PC-3 (cell line): Measurements from ENCODE around the gene EDAR. TPM values are rescaled to one million over a fixed set of nuclear protein-coding genes. Genes with fewer than 3 reads are reported as not detected.

Experiments
- ATAC-seq: fragments of 200-7000 bp; cut with Tn5 transposase; 2 replicates; pipeline ENCODE4 v1.9.1; 2020; ENCODE audit warnings: mild to moderate bottlenecking, moderate library complexity
- BruUV-seq: library from RNA; stranded (reverse); fragments of 400-500 nt; replicated peaks from 2 replicates; lab custom pipeline; 2021; lab: Mats Ljungman, UMichigan
- CTCF ChIA-PET: fragments of 300-600 bp; sonication (Branson Sonifier 250); formaldehyde crosslinking; loops from one replicate; lab custom pipeline; 2022; ENCODE audit warnings: antibody characterized with exemption; lab: Charles Lee
- POLR2A ChIA-PET: fragments of 300-600 bp; sonication (Branson Sonifier 250); formaldehyde crosslinking; loops from one replicate; lab custom pipeline; 2022; ENCODE audit warnings: antibody characterized with exemption; ENCODE audit not compliant: unreplicated experiment; lab: Charles Lee
- DNase-seq: peaks from one replicate; pipeline ENCODE4 v3.0.0-alpha.2; 2015
- H2AFZ ChIP-seq: fragments of 300-600 bp; sonication (generic); 2 replicates; pipeline ENCODE4 v1.6.0; 2016; ENCODE audit warnings: antibody characterized with exemption, low read length
- H3F3A ChIP-seq: fragments of 300-600 bp; sonication (generic); one replicate; pipeline ENCODE4 v1.6.0; 2017; ENCODE audit warnings: antibody characterized with exemption, low read length, control low read depth, mild to moderate bottlenecking; ENCODE audit not compliant: unreplicated experiment
- H3K27ac ChIP-seq: fragments of 300-600 bp; sonication (generic); 2 replicates; pipeline ENCODE4 v1.5.1; 2016; ENCODE audit warnings: mild to moderate bottlenecking, low read length
- H3K27me3 ChIP-seq: fragments of 300-600 bp; sonication (generic); 2 replicates; pipeline ENCODE4 v1.6.1; 2016; ENCODE audit warnings: low read length, mixed read lengths
- H3K36me3 ChIP-seq: fragments of 300-600 bp; sonication (generic); 2 replicates; pipeline ENCODE4 v1.6.1; 2016; ENCODE audit warnings: low read depth, mixed run types, low read length, mixed read lengths
- H3K4me1 ChIP-seq: fragments of 300-600 bp; sonication (generic); 2 replicates; pipeline ENCODE4 v1.5.1; 2016; ENCODE audit warnings: low read length; ENCODE audit not compliant: insufficient read depth
- H3K4me2 ChIP-seq: fragments of 300-600 bp; sonication (generic); 2 replicates; pipeline ENCODE4 v1.6.0; 2016; ENCODE audit warnings: low read length
- H3K4me3 ChIP-seq: fragments of 300-600 bp; sonication (generic); 2 replicates; pipeline ENCODE4 v1.5.1; 2016; ENCODE audit warnings: mild to moderate bottlenecking, low read length, mixed read lengths
- H3K79me2 ChIP-seq: fragments of 300-600 bp; sonication (generic); 2 replicates; pipeline ENCODE4 v1.6.1; 2017; ENCODE audit warnings: low read length, mixed read lengths
- H3K9ac ChIP-seq: fragments of 300-600 bp; sonication (generic); 2 replicates; pipeline ENCODE4 v1.6.0; 2016; ENCODE audit warnings: mild to moderate bottlenecking, low read length
- H3K9me2 ChIP-seq: fragments of 300-600 bp; sonication (generic); replicated peaks from 2 replicates; pipeline ENCODE4 v1.6.1; 2016; ENCODE audit warnings: mixed run types, low read length, mixed read lengths
- H3K9me3 ChIP-seq: fragments of 300-600 bp; sonication (generic); 2 replicates; pipeline ENCODE4 v1.6.1; 2016; ENCODE audit warnings: low read length, mixed read lengths
- H4K20me1 ChIP-seq: fragments of 300-600 bp; sonication (generic); 2 replicates; pipeline ENCODE4 v1.6.1; 2016; ENCODE audit warnings: low read length, mixed read lengths
- EZH2 ChIP-seq: fragments of 300-600 bp; sonication (generic); IDR thresholded peaks from one replicate; pipeline ENCODE4 v1.6.1; 2017; ENCODE audit warnings: antibody characterized with exemption, mild to moderate bottlenecking, low read length; ENCODE audit not compliant: unreplicated experiment
- EZH2phosphoT487 ChIP-seq: fragments of 300-600 bp; sonication (generic); IDR thresholded peaks from 2 replicates; pipeline ENCODE4 v1.6.1; 2018; ENCODE audit warnings: mild to moderate bottlenecking, antibody characterized with exemption, low read length, borderline replicate concordance
- intact Hi-C: fragments of 100-400 bp; cut with micrococcal nuclease; formaldehyde crosslinking; loops from 2 replicates; pipeline ENCODE4 v1.9.0; 2023
- total RNA-seq: library from RNA; depleted of rRNA; stranded (reverse); fragments of >200 nt; gene quantifications from 2 replicates; pipeline ENCODE4 v1.2.3, GENCODE V29; 2014
- TF ChIP-seq, protein P1 (sequence below): fragments of 300-600 bp; sonication (generic); conservative IDR thresholded peaks from 2 replicates; pipeline ENCODE4 v1.5.1; 2017; ENCODE audit warnings: antibody characterized with exemption, low read depth, mild to moderate bottlenecking, low read length

Gene EDAR
- total RNA-seq, 1 experiment from 2014 or later, result 0.04 TPM

DNA sequence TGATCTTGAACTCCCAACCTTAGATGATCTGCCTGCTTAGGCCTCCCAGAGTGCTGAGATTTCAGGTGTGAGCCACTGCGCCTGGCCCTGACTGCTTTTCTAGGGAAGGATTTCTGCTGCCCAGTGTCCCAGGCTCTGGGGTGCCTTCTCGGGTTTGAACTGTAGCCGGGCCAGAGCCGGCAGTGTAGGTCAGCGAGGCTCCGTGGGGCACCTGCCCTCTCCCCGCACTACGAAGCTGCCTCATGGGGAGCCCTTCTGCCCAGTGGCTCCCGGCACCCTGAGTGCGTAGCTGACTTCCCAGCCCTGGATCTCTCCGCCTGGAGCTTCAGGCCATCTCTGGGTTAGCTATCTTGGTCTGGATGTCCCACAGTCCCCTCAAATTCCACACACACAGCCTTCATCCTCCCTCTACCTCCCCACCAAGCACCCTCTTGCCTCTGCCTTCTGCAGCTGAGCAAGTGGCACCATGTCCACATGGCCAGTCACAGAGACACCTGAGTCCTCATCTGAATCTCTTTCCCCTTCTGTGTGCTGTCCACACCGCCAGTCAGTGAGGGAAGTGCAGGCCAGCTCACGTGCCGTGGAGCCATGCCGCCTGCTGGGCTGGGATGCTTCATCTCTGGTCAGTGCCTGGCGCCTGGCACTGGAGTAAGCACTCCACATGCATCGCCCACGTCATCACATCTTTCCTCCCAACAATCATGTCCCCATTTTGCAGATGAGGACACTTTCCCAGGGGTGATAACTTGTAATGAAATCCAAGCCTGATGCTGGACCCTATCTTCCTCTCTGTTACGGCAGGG lies 69.2 kb downstream of the EDAR start:
- Histone ChIP-seq H2AFZ (no peak overlapping the region), H3K79me2 (no peaks in the 10 kb centered on the region), H3K36me3 (no peaks in the 10 kb centered on the region), H3K9me2 (no peaks in the 10 kb centered on the region), H4K20me1 (no peaks in the 10 kb centered on the region), H3F3A (no peaks in the 10 kb centered on the region), H3K9me3 (no peaks in the 10 kb centered on the region), H3K27ac (no peak overlapping the region), H3K9ac (no peak overlapping the region), H3K4me3 (no peak overlapping the region), H3K27me3 (no peaks in the 10 kb centered on the region), H3K4me1 (peaks cover 31% of the 10 kb centered on the region), H3K4me2 (no peak overlapping the region)
- CTCF ChIA-PET, result interaction anchor here (0.5 kb wide), 1 partner anchor 63 kb away, joined by 8 read pairs; no protein-coding TSS in a partner anchor
- POLR2A ChIA-PET, result no interaction called here
- no TSS peak for BruUV-seq
- intact Hi-C loops, result loop anchor here (10.0 kb wide), 2 partner anchors 65 to 205 kb away; partner anchors contain the start of gene SH3RF3
- DNase-seq, result no peak
- TF ChIP-seq EZH2, result no peak
- TF ChIP-seq, protein P1, sequence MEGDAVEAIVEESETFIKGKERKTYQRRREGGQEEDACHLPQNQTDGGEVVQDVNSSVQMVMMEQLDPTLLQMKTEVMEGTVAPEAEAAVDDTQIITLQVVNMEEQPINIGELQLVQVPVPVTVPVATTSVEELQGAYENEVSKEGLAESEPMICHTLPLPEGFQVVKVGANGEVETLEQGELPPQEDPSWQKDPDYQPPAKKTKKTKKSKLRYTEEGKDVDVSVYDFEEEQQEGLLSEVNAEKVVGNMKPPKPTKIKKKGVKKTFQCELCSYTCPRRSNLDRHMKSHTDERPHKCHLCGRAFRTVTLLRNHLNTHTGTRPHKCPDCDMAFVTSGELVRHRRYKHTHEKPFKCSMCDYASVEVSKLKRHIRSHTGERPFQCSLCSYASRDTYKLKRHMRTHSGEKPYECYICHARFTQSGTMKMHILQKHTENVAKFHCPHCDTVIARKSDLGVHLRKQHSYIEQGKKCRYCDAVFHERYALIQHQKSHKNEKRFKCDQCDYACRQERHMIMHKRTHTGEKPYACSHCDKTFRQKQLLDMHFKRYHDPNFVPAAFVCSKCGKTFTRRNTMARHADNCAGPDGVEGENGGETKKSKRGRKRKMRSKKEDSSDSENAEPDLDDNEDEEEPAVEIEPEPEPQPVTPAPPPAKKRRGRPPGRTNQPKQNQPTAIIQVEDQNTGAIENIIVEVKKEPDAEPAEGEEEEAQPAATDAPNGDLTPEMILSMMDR, result no peak
- no peak for TF ChIP-seq EZH2phosphoT487
- no peak for ATAC-seq

DNA sequence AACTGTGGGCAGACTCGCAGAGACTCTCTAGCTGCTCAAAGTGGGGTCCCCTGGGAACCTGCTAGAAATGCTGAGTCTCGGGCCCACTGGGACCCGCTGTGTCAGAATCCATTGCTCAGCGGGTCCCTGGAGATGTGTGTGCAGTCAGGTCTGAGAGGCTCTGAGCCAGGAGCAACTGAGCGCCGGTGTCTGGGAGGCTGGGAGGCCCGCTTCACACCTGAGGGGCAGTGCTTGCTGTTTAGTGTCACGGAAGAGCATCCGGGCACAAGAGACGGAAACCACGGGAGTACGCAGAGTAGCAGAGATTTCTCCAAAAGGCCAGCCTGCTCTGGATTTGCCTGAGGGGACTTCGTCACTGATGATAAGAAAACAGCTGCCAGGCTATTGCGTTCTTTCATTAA lies 70.1 kb downstream of the EDAR start:
- Histone ChIP-seq H3K4me3 (no peak overlapping the region), H3K79me2 (no peaks in the 10 kb centered on the region), H3F3A (no peaks in the 10 kb centered on the region), H3K9me2 (no peaks in the 10 kb centered on the region), H3K9me3 (no peaks in the 10 kb centered on the region), H3K36me3 (no peaks in the 10 kb centered on the region), H3K9ac (no peak overlapping the region), H2AFZ (no peak overlapping the region), H3K4me1 (peaks cover 30% of the 10 kb centered on the region), H3K27me3 (no peaks in the 10 kb centered on the region), H4K20me1 (no peaks in the 10 kb centered on the region), H3K27ac (no peak overlapping the region), H3K4me2 (no peak overlapping the region)
- BruUV-seq, result no TSS peak
- POLR2A ChIA-PET, result no interaction called here
- CTCF ChIA-PET, result no interaction called here
- TF ChIP-seq EZH2 (no peak), EZH2phosphoT487 (no peak)
- TF ChIP-seq, protein P1, result no peak
- DNase-seq, result no peak
- intact Hi-C loops, result no loop called here
- no peak for ATAC-seq
